KG1 (cell line): Measurements from ENCODE around the gene KRT71.

Source experiments
- DNase-seq: peaks from one replicate; lab custom pipeline; 2025; lab: John Stamatoyannopoulos, UW

The KRT71 gene

GRCh38 chr12:52539083-52539820, 13.7 kb downstream of the KRT71 start:
- DNase-seq: no peak

- DNase-seq: no peak
Observed at GRCh38 chr12:52537101-52537500, 15.8 kb downstream of the KRT71 start.

GRCh38 chr12:52535574-52535973, 17.4 kb downstream of the KRT71 start:
- DNase-seq: no peak

- DNase-seq: no peak
Observed at GRCh38 chr12:52534482-52534881, 18.5 kb downstream of the KRT71 start.

GRCh38 chr12:52533686-52534470, 19.1 kb downstream of the KRT71 start:
- DNase-seq: no peak

- DNase-seq: no peak
Observed at GRCh38 chr12:52532636-52533035, 20.3 kb downstream of the KRT71 start.

GRCh38 chr12:52531566-52532300, 21.2 kb downstream of the KRT71 start:
- no peak for DNase-seq

- no peak for DNase-seq
Observed at GRCh38 chr12:52530905-52531304, 22.0 kb downstream of the KRT71 start.

- DNase-seq: no peak
Observed at GRCh38 chr12:52530366-52530765, 22.6 kb downstream of the KRT71 start.

GRCh38 chr12:52529846-52530245, 23.1 kb downstream of the KRT71 start:
- DNase-seq: no peak

- DNase-seq: no peak
Observed at GRCh38 chr12:52529417-52529816, 23.5 kb downstream of the KRT71 start.

GRCh38 chr12:52528641-52529143, 24.3 kb downstream of the KRT71 start:
- DNase-seq: no peak

GRCh38 chr12:52527121-52527800, 25.7 kb downstream of the KRT71 start:
- DNase-seq: no peak

- DNase-seq: no peak
Observed at GRCh38 chr12:52526511-52526951, 26.4 kb downstream of the KRT71 start.

GRCh38 chr12:52525661-52526499, 27.1 kb downstream of the KRT71 start:
- no peak for DNase-seq

GRCh38 chr12:52524898-52525591, 27.9 kb downstream of the KRT71 start:
- DNase-seq: no peak

- DNase-seq: no peak
Observed at GRCh38 chr12:52524241-52524897, 28.6 kb downstream of the KRT71 start.

- no peak for DNase-seq
Observed at GRCh38 chr12:52523824-52524223, 29.1 kb downstream of the KRT71 start.

- no peak for DNase-seq
Observed at GRCh38 chr12:52522346-52523011, 30.5 kb downstream of the KRT71 start.
